Fibroblast of the aortic adventitia (primary cell): Measurements from ENCODE around the gene SCAP. TPM values are rescaled to one million over a fixed set of nuclear protein-coding genes. Genes with fewer than 3 reads are reported as not detected.

Experiments
- DNase-seq: peaks from one replicate; pipeline ENCODE4 v3.0.0-alpha.2; 2010; ENCODE audit warnings: low read depth
- H3K4me3 ChIP-seq: 2 replicates; pipeline ENCODE4 v1.5.1; 2011; ENCODE audit warnings: low read depth, mild to moderate bottlenecking, control low read depth, low read length, moderate library complexity
- CTCF ChIP-seq: IDR thresholded peaks from 2 replicates; pipeline ENCODE4 v1.5.1; 2011; ENCODE audit warnings: mild to moderate bottlenecking, low read length, control low read depth, inconsistent platforms; ENCODE audit not compliant: insufficient read depth
- total RNA-seq: library from RNA; depleted of rRNA; stranded (reverse); fragments of >200 nt; gene quantifications from 2 replicates; pipeline ENCODE4 v1.2.3, GENCODE V29; 2012; ENCODE audit warnings: low replicate concordance

SCAP gene
- total RNA-seq, 1 donor, result 47.7 TPM

DNA sequence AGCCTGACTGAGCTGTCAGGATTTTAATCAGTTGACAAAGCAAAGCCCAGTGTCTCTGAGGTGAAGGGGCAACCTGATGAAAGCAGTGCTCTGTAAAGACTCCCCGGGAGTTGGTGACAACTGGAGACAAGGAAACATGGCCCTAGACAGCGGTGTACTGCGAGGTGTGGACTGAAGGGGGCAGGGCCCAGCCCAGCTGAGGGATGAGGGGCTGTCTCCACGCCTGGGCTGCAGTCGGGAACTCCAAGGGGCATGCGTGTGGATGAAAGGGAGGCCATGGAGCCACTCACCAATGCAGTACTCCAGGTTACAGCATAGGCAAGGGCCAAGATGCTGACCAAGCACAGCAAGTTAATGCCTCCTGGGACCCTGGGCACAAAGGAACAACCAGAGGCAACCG is 45.1 kb downstream of the SCAP start:
- no peak for TF ChIP-seq CTCF
- no peak for DNase-seq
- H3K4me3 ChIP-seq, result no peak overlapping the region

DNA sequence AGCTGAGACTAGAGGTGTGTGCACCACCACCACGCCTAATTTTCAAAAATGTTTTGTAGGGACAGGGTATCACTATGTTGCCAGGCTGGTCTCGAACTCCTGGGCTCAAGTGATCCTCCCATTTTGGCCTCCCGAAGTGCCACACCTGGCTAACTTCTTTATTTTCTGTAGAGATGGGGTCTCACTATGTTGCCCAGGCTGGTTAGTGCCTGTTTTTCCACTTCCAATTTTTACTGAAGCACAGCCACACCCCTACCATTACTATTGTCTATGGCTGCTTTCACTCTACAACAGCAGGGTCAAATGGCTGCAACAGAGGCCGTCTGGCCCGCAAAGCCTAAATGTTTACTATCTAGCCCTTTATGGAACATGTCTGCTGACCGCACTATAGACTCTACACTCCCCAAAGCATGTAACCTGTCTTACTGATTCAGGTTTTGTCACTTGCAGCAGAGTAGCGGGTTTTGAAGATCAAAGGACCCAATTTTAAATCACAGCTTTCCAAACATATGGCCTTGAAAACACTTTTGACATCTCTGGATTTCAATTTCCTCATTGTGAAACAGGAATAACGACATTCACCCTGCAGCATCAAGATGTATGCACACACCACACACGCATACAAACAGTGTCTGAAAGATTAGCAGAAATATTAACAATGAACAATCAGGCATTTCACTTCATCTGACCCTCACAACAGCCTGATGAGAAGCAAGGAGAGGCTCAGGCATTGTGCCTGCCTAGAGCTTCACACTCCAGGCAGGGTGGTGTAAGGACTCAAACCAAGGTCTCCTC is 46.1 kb downstream of the SCAP start:
- DNase-seq, result no peak
- no peak overlapping the region for H3K4me3 ChIP-seq
- no peak for TF ChIP-seq CTCF

DNA sequence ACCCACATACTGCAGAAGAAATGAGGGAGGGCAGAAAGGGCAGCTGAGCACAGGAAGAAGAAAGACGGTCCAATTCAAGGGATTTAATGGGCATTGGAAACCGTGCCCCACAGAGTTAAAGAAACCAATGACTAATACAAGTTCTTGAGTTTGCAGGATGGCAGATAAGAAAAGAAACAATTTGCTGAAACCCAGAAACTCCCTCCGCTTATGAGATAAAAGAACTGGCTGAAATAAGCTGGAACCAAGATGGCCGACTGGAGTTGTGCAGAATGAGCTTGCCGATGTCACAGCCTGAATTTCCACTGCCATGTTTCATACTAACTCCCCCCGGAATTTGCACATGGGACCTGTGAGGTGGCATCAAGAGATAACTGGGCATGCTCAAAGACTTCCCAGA is 47.1 kb downstream of the SCAP start:
- no peak for TF ChIP-seq CTCF

GRCh38 chr3:47427866-47428265 is 47.9 kb downstream of the SCAP start:
- no peak for DNase-seq
- TF ChIP-seq CTCF, result no peak
- no peak overlapping the region for H3K4me3 ChIP-seq

More for the DNA sequence above, 47.1 kb downstream of the SCAP start:
- H3K4me3 ChIP-seq, result no peak overlapping the region
- DNase-seq, result no peak

DNA sequence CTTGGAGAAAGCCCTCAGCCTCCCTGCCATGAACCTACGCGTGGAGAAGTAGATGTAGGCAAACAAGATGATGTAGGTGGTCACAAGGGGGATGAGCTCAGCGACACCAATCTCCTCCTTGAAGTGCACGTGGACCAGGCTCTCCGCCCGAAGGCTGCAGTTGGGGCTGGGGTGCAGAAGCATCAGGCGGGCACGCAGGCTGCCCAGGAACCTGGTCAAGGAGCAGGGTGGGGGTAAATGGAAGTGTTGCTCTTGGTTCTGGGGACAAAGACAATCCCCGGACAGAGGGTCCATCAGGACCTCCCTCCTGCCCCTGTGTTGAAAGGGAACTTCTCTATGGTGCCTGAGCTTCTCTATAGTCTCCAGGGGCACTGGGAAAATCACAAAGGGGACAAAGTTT is 49.8 kb downstream of the SCAP start:
- no peak overlapping the region for H3K4me3 ChIP-seq
- TF ChIP-seq CTCF, result no peak
- DNase-seq, result no peak

GRCh38 chr3:47425383-47425778 is 50.4 kb downstream of the SCAP start:
- TF ChIP-seq CTCF, result no peak

More at GRCh38 chr3:47425383-47425778, 50.4 kb downstream of the SCAP start:
- no peak overlapping the region for H3K4me3 ChIP-seq
- DNase-seq, result no peak
